ENCODE measurements around the gene RNF224.

- TF ChIP-seq CTCF (IDR thresholded peaks at IDR 0.05; ENCODE audit: low read depth, low read length) (0 out of 2 replicates have a peak, but pooled peaks have one; percentile 2), EZH2phosphoT487 (IDR thresholded peaks at IDR 0.05; ENCODE audit: low read depth) (no peak)
Observed at GRCh38 chr9:137227853-137228505, 677 bp downstream of the RNF224 start.

All from OCI-LY3 (cell line).